Esophagus muscularis mucosa (tissue), 3 donors: ENCODE measurements around the gene RFC1.

ENCODE experiments used
- CTCF ChIP-seq, 3 experiments: fragments of 200-600 bp in 2 of 3; fragments of 450-650 bp in 1 of 3; sonication (generic) in 2 of 3; IDR thresholded peaks; one replicate each; pipeline ENCODE4 v1.5.1; 2017 to 2019; ENCODE audit warnings: antibody characterized with exemption in 3 of 3, mild to moderate bottlenecking in 2 of 3, moderate library complexity in 1 of 3
- POLR2A ChIP-seq: fragments of 450-650 bp; IDR thresholded peaks from one replicate; pipeline ENCODE4 v1.6.1; 2017; ENCODE audit warnings: antibody characterized with exemption, moderate library complexity, mild to moderate bottlenecking, low read depth

- TF ChIP-seq POLR2A (no peak), CTCF (IDR thresholded peaks at IDR 0.05) (no peak)
Measured at GRCh38 chr4:39305912-39306677, 60.1 kb downstream of the RFC1 start.
